Measurements from ENCODE around the gene DOK5.

Gene DOK5

DNA sequence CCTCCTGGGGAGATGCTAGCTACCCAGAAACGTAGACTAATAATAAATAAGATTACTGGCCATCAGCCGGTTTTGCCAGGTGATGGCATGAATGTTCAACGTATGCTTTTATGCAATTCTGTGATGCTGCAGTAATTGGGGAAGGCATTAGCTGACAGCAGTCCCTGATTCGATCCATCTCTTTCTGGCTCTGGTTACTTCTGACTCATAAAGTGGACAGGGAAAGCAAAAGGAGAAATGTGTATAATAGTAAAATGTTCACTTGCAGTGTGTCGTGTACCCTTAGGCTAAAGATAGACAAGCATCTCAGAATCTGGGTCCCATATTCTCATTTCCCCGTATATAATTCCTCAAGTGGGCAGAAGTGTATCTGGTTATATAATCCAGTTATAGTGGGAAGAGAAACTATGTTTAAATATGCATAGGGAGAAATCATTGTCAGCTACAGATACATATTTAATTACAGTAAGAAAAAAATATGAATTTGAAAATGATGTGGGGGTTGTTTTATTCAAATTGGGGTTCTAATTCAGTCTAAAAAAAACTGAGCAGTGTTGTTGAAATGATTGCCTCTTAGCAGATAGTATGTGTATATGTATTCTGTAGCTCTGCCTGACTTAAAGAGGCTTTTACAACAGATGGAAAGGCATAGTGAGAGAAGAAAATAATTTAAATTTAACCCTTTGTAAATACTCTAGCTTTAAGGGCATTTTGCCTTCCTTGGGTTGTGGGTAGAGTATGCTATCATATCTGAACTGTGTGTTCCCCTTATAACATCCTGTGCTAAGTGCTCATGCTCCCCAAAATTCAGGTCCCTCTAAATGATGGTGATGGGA, 40.6 kb downstream of the DOK5 start:
- DNase-seq, result no peak

DNA sequence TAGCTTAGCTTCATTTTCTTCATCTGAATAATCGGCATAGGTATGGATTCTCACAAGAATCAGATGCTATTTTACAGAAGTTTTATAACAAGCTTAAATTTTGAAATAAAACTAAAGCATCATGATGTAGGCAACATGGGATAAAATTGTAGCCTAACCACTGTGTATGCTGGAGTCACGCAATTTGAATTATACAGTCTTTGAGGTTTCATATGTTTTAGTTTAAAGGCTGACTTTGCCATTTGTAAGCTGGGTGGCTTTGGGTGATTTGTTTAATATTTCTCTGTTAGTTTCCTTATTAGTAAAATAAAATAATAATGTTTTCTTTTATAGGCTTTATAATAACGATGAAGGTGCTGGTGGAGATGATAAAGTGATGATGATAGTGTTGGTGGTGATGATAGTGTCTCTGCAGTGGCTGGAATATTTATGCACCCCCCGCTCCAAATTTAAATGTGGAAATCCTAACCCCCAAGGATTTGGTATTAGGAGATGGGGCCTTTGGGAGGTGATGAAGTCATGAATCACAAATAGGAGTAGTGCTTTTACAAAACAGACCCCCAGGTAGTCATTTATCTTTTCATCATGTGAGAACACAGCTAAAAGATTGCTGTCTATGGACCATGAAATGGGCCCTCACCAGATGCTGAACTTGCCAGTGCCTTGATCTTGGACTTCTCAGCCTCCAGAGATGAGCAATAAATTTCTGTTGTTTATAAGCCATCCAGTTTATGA, 42.0 kb downstream of the DOK5 start:
- no peak for DNase-seq

DNA sequence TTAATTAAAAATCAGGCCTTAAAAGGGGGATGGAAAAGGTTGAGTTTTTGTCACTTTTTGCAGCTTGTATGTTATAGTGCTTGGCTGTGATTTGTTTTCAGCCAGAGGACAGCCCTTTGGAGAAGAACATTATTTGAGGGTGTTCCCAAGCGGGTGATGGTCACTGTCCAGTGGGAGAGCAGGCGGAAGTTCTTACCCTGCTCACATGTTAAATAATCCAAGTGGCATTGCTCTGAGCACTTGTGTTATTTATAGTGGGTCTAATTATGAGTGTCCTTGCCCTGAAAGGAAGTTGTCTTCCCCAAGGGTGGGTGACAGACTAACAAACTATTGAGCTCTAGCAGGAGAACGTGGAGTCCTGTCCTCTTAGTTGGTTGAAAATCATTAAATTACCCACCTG, 49.5 kb downstream of the DOK5 start:
- no peak for DNase-seq

DNA sequence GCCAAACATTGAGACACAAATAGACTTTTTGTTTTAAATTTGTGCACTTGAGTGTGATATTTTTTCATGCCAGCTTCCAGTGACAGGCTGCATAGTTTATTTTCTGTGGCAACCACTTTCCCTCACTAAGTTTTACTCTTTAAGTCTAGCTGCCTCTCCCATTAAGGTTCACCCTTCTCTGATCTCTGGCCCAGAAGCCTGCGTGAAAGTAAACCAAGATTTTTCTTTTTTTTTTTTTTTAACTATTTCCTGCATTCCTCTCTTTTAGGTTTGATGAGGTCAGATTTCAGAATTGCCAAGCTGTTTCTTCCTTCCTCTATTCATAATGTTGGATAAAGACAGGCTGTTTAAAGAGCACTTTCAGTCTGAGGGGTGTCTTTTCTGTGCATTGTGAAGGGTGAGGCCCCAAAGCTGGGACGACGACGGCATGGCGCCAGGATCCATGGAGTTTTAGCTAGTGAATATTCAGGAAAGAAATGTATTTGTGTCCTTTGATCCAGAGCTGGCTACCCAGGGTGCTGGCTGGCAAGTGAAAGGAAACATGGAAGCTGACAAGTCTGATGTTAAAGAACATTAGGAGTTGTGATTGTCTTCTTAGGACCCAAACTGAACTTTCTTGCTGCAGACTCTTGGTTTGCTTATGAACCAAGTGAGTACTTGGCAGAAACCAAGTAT, 50.7 kb downstream of the DOK5 start:
- DNase-seq, result no peak

DNA sequence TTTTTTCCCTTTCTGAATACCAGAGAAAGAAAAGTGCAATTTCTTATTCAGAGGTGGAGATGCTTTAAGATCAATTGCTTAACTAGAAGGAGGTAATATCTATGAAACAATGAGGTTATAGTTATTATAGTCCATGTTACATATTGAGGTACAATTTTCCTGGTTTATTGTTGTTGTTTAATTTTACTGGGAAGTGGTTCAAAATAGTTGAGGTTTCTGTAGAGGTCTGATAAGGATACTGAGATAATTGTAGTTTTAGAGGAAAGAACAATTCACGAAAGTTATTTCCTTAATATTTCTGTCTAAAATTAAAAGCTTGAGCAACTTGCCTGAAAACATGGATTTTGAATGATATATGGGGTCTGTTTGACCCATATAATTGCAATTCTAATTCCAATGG, 51.4 kb downstream of the DOK5 start:
- DNase-seq, result no peak

DNA sequence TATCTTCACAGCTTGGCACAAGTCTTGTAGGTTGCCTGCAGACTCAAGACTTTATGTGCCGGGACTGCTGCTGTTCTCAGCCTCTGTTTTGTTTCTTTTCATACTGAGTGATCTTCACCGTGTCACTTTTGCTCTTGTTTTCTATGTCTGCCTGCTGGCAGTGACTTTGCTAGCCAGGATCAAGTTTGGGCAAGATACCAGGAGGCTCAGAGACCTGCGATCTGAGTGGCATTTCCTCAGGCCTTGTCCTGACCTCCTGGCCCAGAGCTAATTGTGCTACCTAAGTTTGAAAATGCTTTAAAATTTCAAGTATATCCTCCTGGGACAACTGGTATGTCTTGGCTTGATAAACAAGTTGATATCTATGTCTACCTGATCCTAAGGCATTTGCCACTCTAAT, 57.2 kb downstream of the DOK5 start:
- DNase-seq, result no peak

DNA sequence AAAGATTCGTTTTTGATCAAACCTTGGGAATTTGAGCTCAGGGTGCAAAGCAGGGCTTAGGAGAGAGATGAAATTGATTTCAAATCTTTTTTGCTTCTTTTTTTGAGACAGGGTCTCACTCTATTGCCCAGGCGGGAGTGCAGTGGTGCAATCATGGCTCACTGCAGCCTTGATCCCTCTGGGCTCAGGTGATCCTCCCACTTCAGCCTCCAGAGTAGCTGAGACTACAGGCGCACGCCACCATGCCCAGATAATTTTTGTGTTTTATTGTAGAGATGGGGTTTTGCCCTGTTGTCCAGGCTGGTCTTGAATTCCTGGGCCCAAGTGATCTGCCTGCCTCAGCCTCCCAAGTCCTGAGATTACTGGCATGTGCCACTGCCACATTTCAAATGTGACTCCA, 58.7 kb downstream of the DOK5 start:
- no peak for DNase-seq

DNA sequence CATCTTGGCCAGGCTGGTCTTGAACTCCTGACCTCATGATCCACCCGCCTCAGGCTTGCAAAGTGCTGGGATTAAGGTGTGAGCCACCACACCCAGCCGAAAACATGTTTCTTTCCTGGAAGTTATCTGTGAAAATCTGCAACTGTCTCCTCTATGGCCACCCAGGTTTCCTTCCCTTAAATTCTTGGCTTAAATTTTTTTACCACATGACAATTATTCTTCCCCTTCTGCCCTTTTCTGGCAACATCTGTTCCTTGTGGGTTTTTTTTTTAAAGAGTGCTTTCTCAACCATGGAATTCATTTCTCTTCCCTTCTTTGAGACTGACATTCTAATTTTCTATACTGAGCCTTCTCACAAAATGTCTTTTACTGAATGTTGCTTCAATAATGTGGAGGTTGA, 59.6 kb downstream of the DOK5 start:
- no peak for DNase-seq

DNA sequence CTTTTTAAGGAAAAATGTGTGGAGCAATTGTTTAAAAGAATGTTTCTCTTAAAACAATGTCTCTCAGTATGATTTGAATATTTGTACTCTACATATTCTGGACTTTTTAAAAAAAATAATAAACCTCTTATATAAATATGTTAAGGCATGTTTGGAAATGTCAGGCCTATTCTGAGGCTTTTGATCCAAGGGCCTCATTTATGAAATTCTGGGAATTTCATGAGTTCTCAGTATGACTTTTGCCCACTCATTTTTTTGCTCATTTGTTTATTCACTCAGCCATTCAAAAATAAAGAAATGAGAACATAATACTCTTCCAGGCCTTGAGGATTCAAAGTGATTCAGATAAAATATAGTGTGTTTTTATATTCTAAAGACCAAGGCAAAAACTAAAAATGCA, 60.4 kb downstream of the DOK5 start:
- no peak for DNase-seq

DNA sequence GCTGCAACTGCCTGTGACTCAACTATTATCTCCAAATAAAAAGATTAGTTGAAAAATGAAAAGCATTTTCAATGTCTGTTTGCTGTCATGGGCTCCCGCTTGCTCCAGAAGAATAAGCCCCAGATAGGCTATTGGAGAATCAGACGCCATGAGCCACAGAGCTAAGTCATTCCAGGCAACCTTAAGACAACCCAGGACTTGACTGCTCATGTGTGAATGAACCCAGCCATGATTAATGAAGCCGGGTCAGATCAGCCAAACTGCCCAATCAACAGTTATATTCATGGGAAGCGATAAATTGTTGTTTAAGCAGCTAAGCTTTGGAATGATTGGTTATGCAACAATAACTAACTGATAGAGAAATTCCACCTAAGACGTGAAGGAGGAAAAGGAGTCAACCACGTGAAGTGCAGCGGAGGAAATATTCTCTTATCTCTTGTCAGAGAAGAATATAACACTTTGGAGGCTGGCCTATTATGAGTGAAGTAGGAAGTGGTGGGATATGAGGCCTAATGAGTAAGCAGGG, 64.2 kb downstream of the DOK5 start:
- DNase-seq, result no peak

DNA sequence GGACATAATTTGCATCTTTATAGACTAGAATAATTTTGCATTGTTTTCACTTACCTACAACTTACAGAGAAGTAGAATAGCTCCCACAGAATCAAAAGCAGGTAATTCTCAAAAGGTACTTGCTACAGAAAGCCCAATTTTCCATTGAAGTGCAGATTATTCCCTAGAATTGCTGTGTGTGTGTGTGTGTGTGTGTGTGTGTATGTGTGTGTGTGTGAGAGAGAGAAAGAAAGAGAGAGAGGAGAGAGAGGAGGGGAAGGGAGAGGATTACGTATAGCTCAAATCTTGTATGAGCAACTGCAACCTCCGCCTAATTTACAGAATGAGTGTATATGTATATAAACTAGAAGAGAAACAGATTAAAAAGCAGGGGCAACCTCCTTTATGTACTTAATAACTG, 68.0 kb downstream of the DOK5 start:
- DNase-seq, result no peak

DNA sequence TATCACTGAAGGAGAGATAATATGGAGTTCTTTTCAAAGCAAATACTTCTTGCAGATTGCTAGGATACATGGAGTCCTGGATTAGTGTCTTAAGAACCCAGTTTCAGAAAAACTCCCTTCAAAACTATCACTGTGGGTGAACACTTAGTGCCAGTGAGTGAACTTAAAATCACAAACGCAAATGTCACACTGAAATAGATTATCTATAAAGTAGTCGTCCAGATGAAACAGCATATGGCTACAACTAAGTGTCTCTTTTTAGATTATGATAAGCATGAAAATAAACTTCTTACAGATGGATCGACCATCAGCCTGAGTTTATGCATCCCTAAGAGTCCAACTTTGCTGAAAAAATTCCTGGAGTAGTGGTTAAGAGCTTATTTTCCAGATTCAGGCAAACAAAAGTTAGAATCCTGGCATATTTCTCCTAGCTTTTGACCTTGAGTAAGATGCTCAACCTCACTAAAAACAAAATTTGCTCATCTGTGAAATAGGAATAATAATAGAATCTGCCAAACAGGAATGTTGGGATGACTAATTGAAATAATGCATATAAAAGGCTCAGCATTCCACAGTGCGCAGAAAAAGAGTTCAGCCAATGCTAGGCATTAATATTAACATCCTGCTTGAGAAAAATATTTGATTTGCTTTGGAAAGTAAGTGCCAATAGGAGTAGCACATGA, 70.4 kb downstream of the DOK5 start:
- no peak for DNase-seq

DNA sequence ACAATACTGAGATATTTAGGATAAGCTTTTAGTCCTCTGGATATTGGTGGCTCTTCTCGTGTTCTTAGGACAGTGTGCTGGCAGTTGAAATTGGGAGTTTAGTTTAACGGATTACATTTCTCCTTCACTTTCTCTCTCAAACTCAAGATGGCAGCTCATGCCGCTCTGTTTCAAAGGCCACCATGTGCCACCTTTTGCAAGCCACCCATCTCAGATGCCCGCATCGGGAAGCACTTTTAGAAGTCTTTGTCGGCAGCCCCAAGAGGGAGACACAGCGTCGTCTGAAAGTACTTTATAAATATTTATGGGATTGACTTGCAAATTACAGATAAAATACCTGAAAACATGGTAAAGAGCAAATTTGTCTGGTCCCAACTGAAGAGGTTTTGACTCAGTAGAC, 73.5 kb downstream of the DOK5 start:
- no peak for DNase-seq

DNA sequence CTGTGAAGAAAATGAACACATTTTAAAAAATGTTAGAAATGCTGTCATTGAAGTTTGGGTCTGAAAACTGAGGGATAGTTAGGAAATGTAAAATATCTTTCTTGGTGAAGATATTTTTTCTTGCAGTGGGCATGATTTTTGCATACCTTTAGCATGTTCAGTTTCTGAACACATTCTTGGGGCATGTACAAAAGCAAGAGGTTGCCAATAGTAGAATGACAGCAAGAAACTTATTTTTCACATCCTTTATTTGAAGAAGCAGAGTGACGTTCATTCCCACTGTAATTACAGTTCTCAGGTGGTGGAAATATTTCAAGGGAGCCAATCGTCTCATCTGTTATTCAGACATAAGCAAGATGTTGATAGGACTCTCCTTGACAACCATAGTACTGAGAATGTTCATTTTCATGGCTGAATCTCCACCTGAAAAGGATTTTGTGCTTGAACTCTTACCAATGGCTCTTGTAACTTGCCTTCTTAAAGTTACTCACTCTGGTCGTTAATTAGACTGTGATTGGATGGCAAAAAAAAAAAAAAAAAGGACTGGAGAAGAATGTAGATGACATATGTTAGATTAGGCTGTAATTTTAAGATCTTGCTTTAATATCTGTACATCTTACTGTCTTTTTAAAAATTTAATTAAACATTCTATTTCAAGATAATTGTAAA, 74.4 kb downstream of the DOK5 start:
- DNase-seq, result no peak

DNA sequence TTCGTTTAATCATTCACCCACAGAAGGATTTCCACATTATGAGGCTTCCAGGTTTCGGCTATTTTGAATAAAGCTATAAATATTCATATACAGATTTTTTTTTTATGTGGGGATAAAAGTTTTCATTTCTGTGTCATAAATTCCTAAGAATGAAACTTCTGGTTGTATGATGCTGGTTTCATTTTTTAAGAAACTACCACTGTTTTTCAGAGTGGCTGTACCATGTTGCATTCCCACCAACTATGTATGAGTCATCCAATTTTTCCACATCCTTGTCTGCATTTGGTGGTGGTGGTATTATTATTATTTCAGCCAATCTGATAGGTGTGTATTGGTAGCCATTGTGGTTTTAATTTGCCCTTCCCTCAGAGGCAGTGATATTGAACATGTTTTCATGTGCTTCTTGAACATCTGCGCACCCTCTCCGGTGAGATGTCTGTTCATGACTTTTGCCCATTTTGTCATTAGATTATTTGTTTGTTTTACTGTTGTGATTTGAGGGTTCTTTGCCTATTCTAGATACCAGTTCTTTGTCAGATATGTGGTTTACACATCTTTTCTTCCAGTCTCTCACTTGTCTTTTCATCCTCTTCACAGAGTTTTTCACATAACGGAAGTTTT, 75.5 kb downstream of the DOK5 start:
- DNase-seq, result no peak

DNA sequence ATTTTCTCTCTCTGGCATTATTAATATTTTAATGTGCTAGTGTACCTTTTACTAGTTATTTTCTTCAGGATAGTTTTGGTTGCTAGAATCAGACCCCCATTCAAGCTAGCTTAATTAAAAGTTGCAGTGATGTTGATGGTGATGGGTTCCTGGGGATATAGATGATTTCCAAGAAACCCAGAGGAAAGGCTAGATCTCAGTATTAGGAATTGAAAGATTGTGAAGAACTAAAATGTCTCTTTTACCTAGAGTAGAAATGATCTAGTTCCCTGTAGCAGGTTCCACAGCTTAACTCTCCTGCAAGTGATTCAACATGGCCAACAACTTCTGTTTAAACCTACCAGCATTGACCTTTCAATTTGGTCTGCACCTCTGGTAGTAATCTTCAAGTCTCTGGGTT, 78.6 kb downstream of the DOK5 start:
- no peak for DNase-seq

DNA sequence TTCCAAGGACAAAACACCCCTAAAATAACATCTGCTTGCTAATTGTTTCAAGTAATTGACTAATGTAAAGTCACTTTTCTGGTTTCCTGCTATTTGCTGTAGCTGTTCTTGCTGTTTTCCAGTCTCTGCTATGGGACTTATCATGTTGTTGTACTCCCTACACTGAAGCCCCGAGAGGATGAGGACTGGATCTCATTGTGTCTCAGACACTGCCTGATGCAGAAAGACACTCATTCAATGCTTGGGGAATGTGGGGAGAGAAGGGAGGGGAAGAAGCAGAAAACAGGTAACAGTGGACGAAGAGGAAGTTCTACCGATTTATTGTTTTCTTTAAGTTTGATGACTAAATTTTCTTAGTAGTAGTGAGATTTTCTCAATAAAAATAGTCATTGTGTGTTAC, 79.8 kb downstream of the DOK5 start:
- DNase-seq, result no peak

DNA sequence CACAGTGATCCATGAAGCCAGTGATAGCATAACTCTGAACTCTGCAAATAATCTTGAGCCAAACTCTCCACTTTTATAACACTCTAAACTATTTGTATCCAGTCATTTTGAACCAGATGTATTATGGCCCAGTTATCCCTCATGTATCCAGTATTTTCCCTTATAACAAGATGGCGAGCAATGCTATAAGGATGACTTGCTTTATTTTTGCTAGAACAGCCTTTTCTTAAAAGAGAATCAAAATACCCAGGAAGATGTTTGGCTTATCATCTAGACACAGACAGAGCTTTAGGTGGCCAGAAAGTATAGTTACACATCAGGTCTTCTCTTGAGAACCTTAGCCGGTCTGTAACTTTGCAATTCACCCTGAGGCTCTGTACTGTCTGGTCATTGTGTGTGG, 81.0 kb downstream of the DOK5 start:
- no peak for DNase-seq

DNA sequence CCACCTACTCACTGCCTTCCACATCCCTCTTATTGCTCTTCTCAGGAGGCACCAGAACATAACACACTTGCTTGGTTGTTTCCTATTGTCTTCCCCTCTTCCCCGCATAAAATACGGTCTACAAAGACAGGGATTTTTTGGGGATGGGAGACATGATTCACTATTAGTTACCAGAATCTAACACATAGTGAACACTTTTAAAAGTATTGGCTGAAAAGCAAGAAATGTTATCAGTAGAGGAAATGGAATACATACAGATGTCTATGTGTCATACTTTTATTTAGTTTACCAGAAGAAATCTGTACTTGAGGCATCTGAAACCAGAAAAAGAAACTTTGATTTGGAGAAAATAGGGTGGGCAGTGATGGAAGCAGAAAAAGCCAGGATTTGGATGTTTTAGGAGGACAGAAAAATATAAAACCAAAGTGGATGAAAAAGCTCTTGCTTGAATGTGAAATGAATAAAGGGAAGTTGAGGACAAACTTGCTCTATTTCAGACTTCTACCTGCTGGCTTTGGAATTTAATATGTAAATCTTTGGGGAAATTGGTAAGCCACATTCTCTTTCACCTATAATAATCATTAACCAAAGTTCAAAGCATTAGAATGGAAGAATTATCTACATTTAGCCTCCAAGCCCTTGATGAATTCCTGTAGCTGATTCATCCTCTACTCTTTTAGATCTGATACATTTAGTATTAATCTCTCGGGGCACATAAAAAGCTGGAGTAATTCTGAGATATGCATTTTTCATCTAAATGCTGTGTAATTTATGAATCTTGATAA, 82.6 kb downstream of the DOK5 start:
- DNase-seq, result no peak

DNA sequence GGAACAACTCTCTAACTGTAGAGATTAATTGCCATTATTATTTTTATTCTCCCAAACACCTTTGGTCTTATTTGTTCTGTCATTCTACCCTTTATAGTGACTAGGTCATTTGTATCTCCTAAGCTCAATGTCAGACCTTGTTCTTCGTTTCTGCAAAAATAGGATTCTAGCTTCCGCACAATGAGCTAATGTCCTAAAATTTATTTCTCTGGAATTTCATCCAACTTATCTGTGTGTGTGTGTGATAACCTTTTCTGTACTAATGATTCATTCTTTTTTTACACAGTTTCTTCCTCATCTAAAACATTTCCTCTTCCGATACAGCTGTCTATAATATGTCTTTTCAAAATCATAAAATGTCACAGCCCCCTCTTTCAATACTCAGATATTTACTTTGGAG, 84.5 kb downstream of the DOK5 start:
- DNase-seq, result no peak

DNA sequence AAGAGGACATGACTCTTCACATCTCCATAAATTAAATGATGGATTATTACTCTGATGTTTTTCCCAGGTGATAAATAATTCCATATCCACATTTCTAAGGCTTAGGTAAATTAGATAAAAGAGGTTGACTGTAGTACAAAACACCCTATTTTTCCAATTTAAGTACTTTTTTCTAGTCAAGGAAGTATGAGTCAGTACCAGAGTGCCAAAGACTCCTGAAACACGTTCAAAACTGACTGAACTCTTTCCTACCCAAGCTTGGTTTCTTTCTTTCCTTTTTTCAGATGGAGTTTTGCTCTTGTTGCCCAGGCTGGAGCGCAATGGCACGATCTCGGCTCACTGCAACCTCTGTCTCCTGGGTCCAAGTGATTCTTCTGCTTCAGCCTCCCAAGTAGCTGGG, 85.0 kb downstream of the DOK5 start:
- no peak for DNase-seq
